ENCODE data around the gene HSPB6.
A peak's percentile ranks its signal among the peaks of the same experiment; 100 is the strongest.
"Not testable (repeated sequence)": the region's sequence is repeated elsewhere in the genome, so short reads cannot be mapped to it uniquely, and the experiment has no call there.

The HSPB6 gene

GRCh38 chr19:35785339-35785627 lies 28.5 kb upstream of the HSPB6 start:
- DNase-seq, result no peak

GRCh38 chr19:35784503-35785338 lies 27.9 kb upstream of the HSPB6 start:
- no peak for DNase-seq

GRCh38 chr19:35783469-35784434 lies 26.9 kb upstream of the HSPB6 start:
- DNase-seq, result no peak

- no peak for DNase-seq
Measured at GRCh38 chr19:35782589-35782988, 25.8 kb upstream of the HSPB6 start.

- DNase-seq, result no peak
Measured at GRCh38 chr19:35781650-35782049, 24.8 kb upstream of the HSPB6 start.

GRCh38 chr19:35780717-35781116 lies 23.9 kb upstream of the HSPB6 start:
- no peak for DNase-seq

- DNase-seq, result no peak
Measured at GRCh38 chr19:35780058-35780457, 23.2 kb upstream of the HSPB6 start.

GRCh38 chr19:35779033-35779432 lies 22.2 kb upstream of the HSPB6 start:
- no peak for DNase-seq

- no peak for DNase-seq
Measured at GRCh38 chr19:35777961-35778360, 21.1 kb upstream of the HSPB6 start.

GRCh38 chr19:35777086-35777841 lies 20.4 kb upstream of the HSPB6 start:
- DNase-seq, result no peak

- DNase-seq, result no peak
Measured at GRCh38 chr19:35776102-35776788, 19.4 kb upstream of the HSPB6 start.

GRCh38 chr19:35775298-35776101 lies 18.7 kb upstream of the HSPB6 start, which contains the start of gene ARHGAP33:
ARHGAP33 (plus strand) TSS chr19:35775564; CDS start chr19:35775659, 95 bp downstream.
- DNase-seq, result peak; percentile 99

GRCh38 chr19:35775046-35775297 lies 18.1 kb upstream of the HSPB6 start:
- no peak for DNase-seq

GRCh38 chr19:35774274-35775045 lies 17.6 kb upstream of the HSPB6 start:
- DNase-seq, result no peak

GRCh38 chr19:35773020-35773806 lies 16.4 kb upstream of the HSPB6 start:
- no peak for DNase-seq

- not testable (repeated sequence) for DNase-seq
Measured at GRCh38 chr19:35772362-35772761, 15.5 kb upstream of the HSPB6 start.

- DNase-seq, result no peak
Measured at GRCh38 chr19:35768082-35768421, 11.2 kb upstream of the HSPB6 start.

GRCh38 chr19:35767288-35768081 lies 10.7 kb upstream of the HSPB6 start:
- no peak for DNase-seq

- DNase-seq, result no peak
Measured at GRCh38 chr19:35766571-35767104, 9.8 kb upstream of the HSPB6 start.
